Stimulated activated CD4-positive, alpha-beta T cell treated with anti-CD3 and anti-CD28 coated beads, Interleukin-4, amount 100 ng/mL, for 4 hours (primary cell): ENCODE data around the gene DYNC1I1.

ENCODE experiments used
- DNase-seq, 2 experiments: peaks; one replicate each; pipeline ENCODE4 v3.0.0-alpha.2; 2020

Gene DYNC1I1

GRCh38 chr7:95976369-95977060 lies 204.2 kb downstream of the DYNC1I1 start:
- no peak for DNase-seq

GRCh38 chr7:95977994-95978393 lies 205.6 kb downstream of the DYNC1I1 start:
- no peak for DNase-seq

- DNase-seq: no peak
Observed at GRCh38 chr7:95980167-95980566, 207.8 kb downstream of the DYNC1I1 start.

GRCh38 chr7:95980706-95981105 lies 208.4 kb downstream of the DYNC1I1 start:
- DNase-seq: no peak

DNA sequence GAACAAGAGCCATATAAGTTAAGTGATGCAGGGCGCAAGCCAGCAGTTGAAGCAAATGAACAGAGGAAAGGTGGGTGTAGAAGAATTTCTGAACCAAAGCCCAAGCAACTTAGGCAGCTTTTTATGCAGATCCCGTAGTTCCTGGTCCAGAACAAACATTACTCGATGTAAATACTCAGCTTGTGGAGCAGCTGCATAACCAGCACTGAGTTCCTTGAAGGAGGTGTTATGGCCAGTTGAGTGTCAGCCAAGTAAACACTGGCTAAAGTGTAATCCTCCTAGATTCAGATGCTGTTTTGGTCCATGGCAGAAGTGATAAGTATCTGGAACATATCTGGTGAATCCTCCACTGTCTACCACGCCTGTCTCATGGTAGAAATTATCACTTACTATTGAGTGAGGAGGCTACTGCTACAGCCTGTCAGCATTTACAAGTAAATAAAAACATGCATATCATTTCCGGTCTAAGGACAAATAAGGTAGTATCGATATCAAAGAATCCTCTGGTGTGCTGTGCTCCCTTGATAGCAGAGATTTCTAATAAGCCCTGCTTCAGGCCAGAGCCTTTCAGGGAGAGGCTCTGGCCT lies 213.9 kb downstream of the DYNC1I1 start:
- DNase-seq: no peak

DNA sequence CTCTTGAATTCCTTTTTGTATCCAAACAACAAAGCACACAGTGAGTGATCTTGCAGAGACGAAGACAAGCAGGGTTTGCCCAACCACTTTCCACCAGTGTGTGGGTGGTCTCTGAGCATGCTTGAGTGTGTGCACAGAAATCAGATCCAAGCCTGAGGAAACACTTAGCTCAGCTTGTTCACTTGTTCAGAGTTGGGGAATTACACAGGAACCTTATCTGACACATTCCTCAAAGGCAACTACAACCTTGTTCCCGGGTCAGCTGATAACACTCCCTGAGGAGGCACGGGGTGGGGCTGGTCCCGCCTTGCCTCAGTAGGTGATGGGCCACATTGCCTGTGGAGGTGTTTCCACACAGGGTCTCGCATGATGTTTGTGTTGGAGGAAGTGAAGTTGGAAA lies 216.9 kb downstream of the DYNC1I1 start:
- DNase-seq: no peak

DNA sequence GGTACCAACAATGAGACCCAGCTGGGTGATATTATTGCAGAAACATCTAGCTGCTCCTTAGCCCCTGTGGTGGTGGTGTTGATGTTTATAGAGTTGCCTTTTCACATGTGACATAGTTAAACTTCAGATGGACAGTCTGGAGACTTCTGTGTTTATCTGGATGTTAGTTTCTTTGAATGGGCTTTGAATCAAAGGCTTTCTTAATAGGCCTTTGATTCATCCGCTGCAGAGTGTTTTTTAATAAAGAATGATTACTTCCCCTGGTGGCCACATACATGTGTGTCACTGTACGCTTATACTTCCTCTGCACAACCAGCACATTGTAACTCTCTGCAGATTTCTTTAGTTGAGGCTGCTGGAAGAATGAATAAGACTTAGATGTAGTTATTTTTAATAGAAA lies 221.0 kb downstream of the DYNC1I1 start:
- no peak for DNase-seq

DNA sequence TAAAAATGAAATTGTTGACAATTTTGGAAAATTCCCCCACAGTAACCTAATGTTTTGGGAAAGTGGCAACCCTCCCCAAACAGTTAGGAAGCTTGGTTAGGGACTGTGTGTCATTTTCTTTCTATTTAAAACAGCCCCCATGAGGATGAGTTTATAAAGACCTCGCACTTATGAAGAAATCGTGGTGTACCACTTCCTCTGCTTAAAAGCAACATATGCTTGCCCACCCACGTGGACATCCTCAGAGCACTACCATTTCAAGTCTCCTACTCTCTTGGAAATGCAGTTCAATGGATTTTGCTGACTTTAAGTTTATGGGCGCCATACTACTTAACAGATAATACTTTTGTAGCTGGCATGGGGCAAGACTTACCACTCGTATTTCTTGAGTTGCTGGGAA lies 223.8 kb downstream of the DYNC1I1 start:
- no peak for DNase-seq

DNA sequence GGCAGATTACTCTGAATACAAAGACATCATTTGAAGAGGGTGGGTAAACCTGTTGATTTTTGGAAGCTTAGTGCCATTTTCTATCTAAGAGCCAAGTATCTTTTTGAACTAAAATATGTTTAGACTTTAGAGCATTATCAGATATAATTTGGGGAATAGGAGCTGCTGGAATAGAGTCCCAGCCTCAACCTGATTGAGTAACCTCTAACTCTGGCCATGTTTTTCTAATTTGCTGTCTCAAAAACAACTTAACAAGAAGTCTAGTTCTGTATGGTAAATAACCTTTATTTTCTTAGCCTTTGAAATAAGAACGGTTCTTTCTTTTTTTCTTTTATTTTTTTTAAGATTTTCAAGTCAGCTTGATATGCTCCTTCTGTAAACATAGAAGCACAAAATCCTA lies 224.5 kb downstream of the DYNC1I1 start:
- DNase-seq: no peak

- DNase-seq: no peak
Observed at GRCh38 chr7:95997632-95998031, 225.3 kb downstream of the DYNC1I1 start.

DNA sequence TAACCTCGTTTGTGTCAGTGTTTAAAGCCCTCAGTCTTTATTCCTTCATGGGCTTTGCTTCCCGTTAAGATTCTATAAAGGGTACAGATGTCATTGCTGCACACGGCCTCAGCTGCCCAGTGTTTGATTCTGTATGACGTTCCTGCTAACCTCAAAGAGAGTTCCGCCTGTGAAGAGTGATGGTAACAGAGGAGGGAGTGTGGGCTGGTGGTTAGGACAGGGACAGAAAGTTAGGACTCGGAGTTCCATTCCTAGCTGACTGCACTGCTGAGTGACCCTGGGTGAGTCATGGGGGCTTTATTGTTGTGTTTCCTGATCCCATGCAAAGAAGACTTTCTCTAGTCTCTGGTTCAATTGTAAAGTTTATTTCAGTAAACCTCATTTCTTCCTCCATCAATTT lies 227.1 kb downstream of the DYNC1I1 start:
- DNase-seq: no peak

DNA sequence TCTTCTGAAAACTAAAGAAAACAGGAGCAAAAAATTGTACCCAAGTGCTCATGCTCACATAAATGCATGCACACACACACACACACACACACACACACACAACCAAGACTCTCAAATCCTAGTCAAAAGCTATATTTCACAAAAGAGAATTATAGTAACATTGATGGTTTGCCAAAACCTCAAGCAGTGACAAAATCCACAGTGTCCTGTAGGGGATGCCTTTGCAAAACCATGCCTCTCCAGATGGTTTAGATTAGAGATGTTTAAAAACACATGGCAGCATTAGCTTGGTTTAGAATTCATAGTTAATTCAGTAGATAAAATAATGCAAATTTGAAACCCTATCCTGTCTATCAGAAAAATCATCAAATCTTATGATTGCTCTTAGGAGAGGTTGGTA lies 232.2 kb downstream of the DYNC1I1 start:
- no peak for DNase-seq

DNA sequence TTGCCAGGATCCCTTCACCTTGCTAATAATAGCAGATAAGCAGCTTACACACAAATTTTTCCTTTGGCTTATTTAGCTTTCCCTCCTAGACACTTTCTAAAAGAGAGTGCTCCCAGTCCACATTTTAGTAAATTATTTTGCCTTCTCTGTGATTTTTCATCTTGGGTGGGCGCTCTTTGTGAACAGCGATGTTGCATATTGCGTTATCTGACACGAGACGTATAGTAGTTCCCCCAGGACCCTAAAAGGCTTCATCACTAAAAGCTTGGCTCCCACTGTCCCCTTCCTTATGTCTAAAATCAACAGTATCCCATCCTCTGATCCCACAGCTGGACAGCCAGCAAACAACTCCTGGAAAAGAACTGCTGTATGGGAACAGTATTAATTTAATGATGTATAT lies 232.9 kb downstream of the DYNC1I1 start:
- DNase-seq: no peak

GRCh38 chr7:96009148-96009547 lies 236.8 kb downstream of the DYNC1I1 start:
- no peak for DNase-seq

- no peak for DNase-seq
Observed at GRCh38 chr7:96013836-96014235, 241.5 kb downstream of the DYNC1I1 start.

- DNase-seq: no peak
Observed at GRCh38 chr7:96014617-96015016, 242.3 kb downstream of the DYNC1I1 start.

GRCh38 chr7:96016056-96016586 lies 243.8 kb downstream of the DYNC1I1 start:
- DNase-seq: no peak

DNA sequence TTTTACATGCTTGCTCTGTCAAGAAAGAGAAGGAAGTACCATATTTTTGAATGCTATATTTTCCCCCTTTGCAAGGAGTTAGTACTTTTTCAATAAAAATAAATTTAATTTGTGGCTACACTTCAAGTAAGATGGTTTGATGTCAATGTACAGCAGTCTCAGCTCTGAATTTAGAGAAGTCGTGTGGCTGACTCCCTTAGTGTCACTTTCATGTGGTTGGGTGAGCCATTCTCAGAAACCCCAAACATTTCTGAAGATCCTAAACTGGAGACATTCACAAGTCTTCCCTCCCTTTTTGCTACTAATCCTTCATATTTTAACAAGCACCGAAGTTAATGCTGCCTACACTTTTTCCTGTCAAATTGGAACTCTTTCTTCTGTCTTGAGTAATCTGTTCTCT lies 244.4 kb downstream of the DYNC1I1 start:
- no peak for DNase-seq

DNA sequence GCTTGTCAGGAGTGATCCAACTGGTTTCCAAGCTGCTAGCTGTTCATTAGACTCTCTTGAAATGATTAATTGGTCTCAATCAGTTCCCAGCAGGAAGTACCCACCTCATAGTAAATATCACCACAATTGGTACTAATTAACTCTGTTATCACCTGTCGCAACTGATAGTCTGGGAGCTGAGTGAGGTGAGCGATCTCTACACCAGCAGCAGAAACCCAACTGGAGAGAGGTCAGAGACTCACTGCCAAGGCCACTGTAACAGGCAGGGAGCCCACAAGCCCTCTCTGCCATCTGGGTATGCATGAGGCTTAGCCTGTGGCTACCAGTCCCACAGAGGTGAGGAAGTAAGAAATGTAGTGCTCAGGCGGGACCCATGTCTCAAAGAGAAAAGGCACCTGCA lies 245.5 kb downstream of the DYNC1I1 start:
- DNase-seq: no peak

DNA sequence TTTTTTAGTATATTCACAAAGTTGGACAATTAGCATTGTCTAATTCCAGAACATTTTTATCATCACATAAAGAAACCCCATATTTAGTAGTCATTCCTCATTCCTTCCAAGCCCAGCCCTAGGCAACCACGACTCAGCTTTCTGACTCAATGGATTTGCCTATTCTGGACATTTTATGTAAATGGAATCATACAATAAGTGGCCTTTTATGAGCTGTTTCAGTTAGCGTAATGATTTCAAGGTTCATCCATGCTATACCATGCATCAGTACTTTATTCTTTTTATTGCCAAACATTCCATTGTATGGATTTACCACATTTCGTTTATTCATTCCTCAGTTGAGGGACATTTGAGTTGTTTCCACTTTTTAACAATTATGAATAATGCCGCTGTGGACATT lies 249.2 kb downstream of the DYNC1I1 start:
- DNase-seq: no peak

GRCh38 chr7:96023387-96023786 lies 251.0 kb downstream of the DYNC1I1 start:
- DNase-seq: no peak

- DNase-seq: no peak
Observed at GRCh38 chr7:96026010-96026409, 253.7 kb downstream of the DYNC1I1 start.

- DNase-seq: no peak
Observed at GRCh38 chr7:96026611-96027010, 254.3 kb downstream of the DYNC1I1 start.

- no peak for DNase-seq
Observed at GRCh38 chr7:96028729-96029128, 256.4 kb downstream of the DYNC1I1 start.
